GM21390 (cell line): ENCODE measurements around the gene SIN3B.

ENCODE experiments used
- ATAC-seq: cut with Tn5 transposase; IDR thresholded peaks from one replicate; pipeline ENCODE4 v1.9.1; 2021; ENCODE audit not compliant: unreplicated experiment

SIN3B gene

GRCh38 chr19:16825312-16826052, 3.7 kb upstream of the SIN3B start:
- no peak for ATAC-seq

GRCh38 chr19:16829822-16830289, 658 bp downstream of the SIN3B start:
- ATAC-seq: no peak

- ATAC-seq: no peak
Measured at GRCh38 chr19:16830679-16831078, 1.5 kb downstream of the SIN3B start.

GRCh38 chr19:16831531-16831930, 2.3 kb downstream of the SIN3B start:
- no peak for ATAC-seq

- no peak for ATAC-seq
Measured at GRCh38 chr19:16834747-16835146, 5.5 kb downstream of the SIN3B start.

GRCh38 chr19:16836115-16837034, 7.2 kb downstream of the SIN3B start:
- no peak for ATAC-seq

GRCh38 chr19:16837035-16837362, 7.8 kb downstream of the SIN3B start:
- no peak for ATAC-seq

- no peak for ATAC-seq
Measured at GRCh38 chr19:16841391-16841926, 12.3 kb downstream of the SIN3B start.

- ATAC-seq: no peak
Measured at GRCh38 chr19:16846901-16847300, 17.7 kb downstream of the SIN3B start.

GRCh38 chr19:16847430-16847829, 18.2 kb downstream of the SIN3B start:
- no peak for ATAC-seq

GRCh38 chr19:16849168-16849567, 20.0 kb downstream of the SIN3B start:
- ATAC-seq: no peak

GRCh38 chr19:16850133-16850532, 20.9 kb downstream of the SIN3B start:
- ATAC-seq: no peak

- no peak for ATAC-seq
Measured at GRCh38 chr19:16851031-16851712, 22.0 kb downstream of the SIN3B start.

GRCh38 chr19:16853066-16853465, 23.9 kb downstream of the SIN3B start:
- ATAC-seq: no peak

- ATAC-seq: no peak
Measured at GRCh38 chr19:16856091-16856490, 26.9 kb downstream of the SIN3B start.

GRCh38 chr19:16859626-16860025, 30.4 kb downstream of the SIN3B start:
- no peak for ATAC-seq

- no peak for ATAC-seq
Measured at GRCh38 chr19:16860118-16860517, 30.9 kb downstream of the SIN3B start.

- no peak for ATAC-seq
Measured at GRCh38 chr19:16861011-16861410, 31.8 kb downstream of the SIN3B start.

GRCh38 chr19:16861834-16862233, 32.6 kb downstream of the SIN3B start:
- no peak for ATAC-seq

GRCh38 chr19:16862826-16863415, 33.7 kb downstream of the SIN3B start:
- ATAC-seq: no peak

GRCh38 chr19:16867211-16867610, 38.0 kb downstream of the SIN3B start:
- no peak for ATAC-seq
